Measurements from ENCODE around the gene DTWD1. TPM values are rescaled to one million over a fixed set of nuclear protein-coding genes. Genes with fewer than 3 reads are reported as not detected.

DTWD1 gene
- total and polyA plus RNA-seq, 2 of the 4 experiments (the other 2 are of a cell fraction) = 19.9 to 20.1 TPM

DNA sequence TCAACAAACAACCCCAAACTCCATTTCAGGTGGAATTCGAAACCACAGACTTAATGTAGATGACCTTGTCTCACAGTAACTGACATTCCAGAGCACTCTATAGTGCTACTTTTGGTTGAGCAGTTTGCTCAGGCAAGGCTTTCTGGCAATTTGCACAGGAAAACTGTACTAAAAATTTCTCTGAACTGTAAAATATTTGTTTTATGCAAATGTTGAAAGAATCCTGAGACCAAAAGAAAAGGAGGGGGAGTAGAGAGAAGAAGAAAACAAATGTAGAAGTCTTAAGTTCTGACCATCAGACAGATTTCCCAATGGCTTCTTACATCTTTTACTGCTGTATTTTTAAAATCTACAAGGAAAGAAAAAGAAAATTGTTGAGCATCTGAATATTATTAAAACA is 53.5 kb downstream of the DTWD1 start:
- Histone ChIP-seq H2AK5ac (ENCODE audit: low read depth, low read length) (no peak overlapping the region), H3K4me3 (ENCODE audit: insufficient read depth, low read depth, low read length) (no peak overlapping the region), H4K5ac (ENCODE audit: low read depth, low read length) (peak overlapping the region; percentile 57; the same call in 1 of the 2 replicates), H3K4me1 (ENCODE audit: control insufficient read depth, insufficient read depth, low read length) (peaks cover 4% of the 10 kb centered on the region), H3K79me1 (ENCODE audit: low read depth in 1 of 2, low read length in 2 of 2) (no peaks in the 10 kb centered on the region), H3K9me3 (ENCODE audit: control insufficient read depth, insufficient read depth, low read length) (no peaks in the 10 kb centered on the region), H3K9ac (ENCODE audit: low read depth, low read length) (no peak overlapping the region), H3K56ac (ENCODE audit: extremely low read depth, insufficient read depth, low read length) (no peak overlapping the region), H2BK120ac (ENCODE audit: low read depth, low read length) (no peak overlapping the region), H3K4ac (ENCODE audit: low read depth, low read length) (no peak overlapping the region), H3K14ac (replicated peaks; ENCODE audit: low read depth, low read length) (no peak overlapping the region), H3K27ac (ENCODE audit: insufficient read depth, low read length) (peak overlapping the region; percentile 21; the same call in 1 of the 2 replicates), H2AK9ac (replicated peaks; ENCODE audit: low read depth, low read length, poor library complexity) (no peak overlapping the region), H2AFZ (replicated peaks; ENCODE audit: low read length, poor library complexity) (no peak overlapping the region), H3K18ac (ENCODE audit: low read depth, low read length) (peak overlapping the region; percentile 74), H3K4me2 (ENCODE audit: low read depth, low read length) (peak overlapping the region; percentile 19; the same call in 1 of the 2 replicates), H3K23ac (ENCODE audit: low read depth, low read length) (no peak overlapping the region), H2BK20ac (ENCODE audit: low read depth, low read length) (no peak overlapping the region), H3K9me1 (ENCODE audit: insufficient read depth, low read length) (peaks cover 3% of the 10 kb centered on the region; the same call in 1 of the 2 replicates), H4K8ac (ENCODE audit: low read depth in 2 of 2, low read length in 2 of 2) (no peak overlapping the region; a peak in 1 of 4 replicates), H3K27me3 (ENCODE audit: control insufficient read depth, insufficient read depth, low read length) (no peaks in the 10 kb centered on the region), H2BK15ac (ENCODE audit: low read depth, low read length) (0 out of 3 replicates have a peak overlapping the region, but pooled peaks have one; percentile 0), H3K36me3 (ENCODE audit: control insufficient read depth, insufficient read depth, low read length) (no peaks in the 10 kb centered on the region), H4K20me1 (ENCODE audit: insufficient read depth, low read length) (no peaks in the 10 kb centered on the region), H2BK5ac (ENCODE audit: low read depth, low read length, poor library complexity, severe bottlenecking) (peak overlapping the region; percentile 63), H4K91ac (ENCODE audit: insufficient read depth, low read depth, low read length) (no peak overlapping the region)
- TF ChIP-seq RCOR1 (IDR thresholded peaks at IDR 0.05; ENCODE audit: insufficient replicate concordance, low read length) (no peak), RFX5 (IDR thresholded peaks at IDR 0.05; ENCODE audit: low read depth, low read length) (no peak), NFE2L2 (IDR thresholded peaks at IDR 0.05; ENCODE audit: low read depth, low read length) (no peak), CEBPB (IDR thresholded peaks at IDR 0.05; ENCODE audit: low read depth, low read length) (no peak), MAZ (IDR thresholded peaks at IDR 0.05; ENCODE audit: borderline replicate concordance, low read depth, low read length) (no peak), SMC3 (IDR thresholded peaks at IDR 0.05; ENCODE audit: low read depth, low read length) (no peak), CTCF (conservative IDR thresholded peaks at IDR 0.05; ENCODE audit: low read depth, low read length) (no peak), ELK1 (IDR thresholded peaks at IDR 0.05; ENCODE audit: borderline replicate concordance, low read depth, low read length) (no peak), BHLHE40 (IDR thresholded peaks at IDR 0.05; ENCODE audit: low read depth, low read length) (no peak), CHD1 (IDR thresholded peaks at IDR 0.05; ENCODE audit: low read depth, low read length) (no peak), FOS (IDR thresholded peaks at IDR 0.05; ENCODE audit: low read depth, low read length) (no peak), USF2 (IDR thresholded peaks at IDR 0.05; ENCODE audit: low read depth, low read length) (no peak)
- peak; percentile 62 for ATAC-seq (ENCODE audit: low read depth)
- in situ Hi-C loops (cut with MboI; ENCODE audit: low sequenced_read_pairs) (no loop called here), intact Hi-C loops (cut with micrococcal nuclease) (no loop called here), dilution Hi-C loops (cut with HindIII; ENCODE audit: low sequenced_read_pairs, unreplicated experiment) (no loop called here)
- no CpG with 5 or more reads among the region's 1 CpG for WGBS, 2 experiments (ENCODE audit: extremely low coverage in 2 of 2, insufficient read length in 1 of 2)
- BruUV-seq (replicated peaks) = no TSS peak
- CTCF ChIA-PET = no interaction called here
- DNase-seq = peak; percentile 7
- POLR2A ChIA-PET (ENCODE audit: unreplicated experiment) = no interaction called here
